B cell (primary cell): ENCODE data around the gene RSBN1L. TPM values are rescaled to one million over a fixed set of nuclear protein-coding genes. Genes with fewer than 3 reads are reported as not detected.

Experiments used
- ATAC-seq: fragments of 200-7000 bp; cut with Tn5 transposase; one replicate; pipeline ENCODE4 v1.10.0; 2021; ENCODE audit warnings: low read depth, mild to moderate bottlenecking, moderate number of reproducible peaks, moderate library complexity
- CTCF ChIA-PET: fragments of 350-600 bp; sonication (Branson Sonifier 250); formaldehyde crosslinking; loops from one replicate; lab custom pipeline; 2021; ENCODE audit warnings: antibody characterized with exemption, inconsistent platforms; lab: Charles Lee
- POLR2A ChIA-PET: fragments of 350-600 bp; sonication (Branson Sonifier 250); formaldehyde crosslinking; loops from one replicate; lab custom pipeline; 2021; ENCODE audit warnings: antibody characterized with exemption; lab: Charles Lee
- DNase-seq: peaks from one replicate; pipeline ENCODE4 v3.0.0; 2013
- H2AFZ ChIP-seq: 2 replicates; pipeline ENCODE4 v1.6.1; 2012; ENCODE audit warnings: mild to moderate bottlenecking, low read depth, low read length; ENCODE audit not compliant: insufficient read depth, poor library complexity, severe bottlenecking
- H3K27ac ChIP-seq, 2 donors: 1 replicate in 1 of 2; 2 replicates in 1 of 2; pipeline ENCODE4 v1.5.1; 2012 to 2013; ENCODE audit warnings: low read length in 2 of 2, mild to moderate bottlenecking in 2 of 2, moderate library complexity in 1 of 2
- H3K27me3 ChIP-seq, 4 experiments: fragments of 200-600 bp in 1 of 4; sonication (generic) in 1 of 4; replicated peaks in 1 of 4; 1 replicate in 2 of 4; 2 replicates in 2 of 4; pipeline versions ENCODE4 v1.6.1 to v1.7.0; 2013 to 2016; ENCODE audit warnings: low read length in 3 of 4, mild to moderate bottlenecking in 2 of 4, mixed read lengths in 1 of 4, moderate library complexity in 1 of 4; ENCODE audit not compliant: insufficient read depth in 4 of 4, control insufficient read depth in 3 of 4; ENCODE audit errors: control extremely low read depth in 1 of 4
- H3K36me3 ChIP-seq, 2 experiments: replicated peaks in 1 of 2; 1 replicate in 1 of 2; 2 replicates in 1 of 2; pipeline versions ENCODE4 v1.6.1 to v1.7.1; 2013; ENCODE audit warnings: low read length in 1 of 2; ENCODE audit not compliant: insufficient read depth in 2 of 2, control insufficient read depth in 1 of 2; ENCODE audit errors: control extremely low read depth in 1 of 2, extremely low read depth in 1 of 2
- H3K4me1 ChIP-seq, 2 donors: fragments of 200-600 bp in 1 of 2; sonication (generic) in 1 of 2; 1 replicate in 1 of 2; 2 replicates in 1 of 2; pipeline versions ENCODE4 v1.5.1 to v1.6.1; 2013 to 2017; ENCODE audit warnings: low read length in 2 of 2; ENCODE audit not compliant: control insufficient read depth in 2 of 2, insufficient read depth in 2 of 2
- H3K4me2 ChIP-seq: replicated peaks from 2 replicates; pipeline ENCODE3; 2012; ENCODE audit warnings: mild to moderate bottlenecking, low read depth, low read length; ENCODE audit not compliant: poor library complexity, severe bottlenecking
- H3K4me3 ChIP-seq, 5 experiments: fragments of 200-600 bp in 1 of 5; sonication (generic) in 1 of 5; 1 replicate in 3 of 5; 2 replicates in 2 of 5; pipeline versions ENCODE4 v1.5.1 to v1.7.0; 2011 to 2016; ENCODE audit warnings: low read length in 4 of 5, mild to moderate bottlenecking in 4 of 5, low read depth in 2 of 5, control low read depth in 1 of 5, moderate library complexity in 1 of 5; ENCODE audit not compliant: insufficient read depth in 1 of 5; ENCODE audit errors: control extremely low read depth in 1 of 5, extremely low read depth in 1 of 5
- H3K79me2 ChIP-seq: fragments of 200-600 bp; sonication (generic); one replicate; pipeline ENCODE4 v1.6.0; 2016; ENCODE audit warnings: low read length; ENCODE audit not compliant: control insufficient read depth, insufficient read depth
- H3K9ac ChIP-seq: fragments of 200-600 bp; sonication (generic); 2 replicates; pipeline ENCODE4 v1.6.1; 2017; ENCODE audit warnings: mild to moderate bottlenecking, low read length, moderate library complexity
- H3K9me3 ChIP-seq, 3 donors: one replicate each; pipeline versions ENCODE4 v1.6.1 to v1.7.1; 2013; ENCODE audit warnings: low read length in 2 of 3; ENCODE audit not compliant: control insufficient read depth in 2 of 3, insufficient read depth in 1 of 3; ENCODE audit errors: control extremely low read depth in 1 of 3
- H4K20me1 ChIP-seq: 2 replicates; pipeline ENCODE4 v1.6.0; 2012; ENCODE audit warnings: mild to moderate bottlenecking, low read length; ENCODE audit not compliant: insufficient read depth, control insufficient read depth, poor library complexity, severe bottlenecking
- H3K27ac Mint-ChIP-seq: one replicate; pipeline ENCODE4 v1.8.0; 2021; ENCODE audit warnings: mixed read lengths
- H3K27me3 Mint-ChIP-seq: one replicate; pipeline ENCODE4 v1.8.0; 2021; ENCODE audit warnings: mixed read lengths
- H3K4me1 Mint-ChIP-seq: one replicate; pipeline ENCODE4 v1.8.0; 2021; ENCODE audit warnings: mixed read lengths
- H3K4me3 Mint-ChIP-seq: one replicate; pipeline ENCODE4 v1.8.0; 2021; ENCODE audit warnings: mixed read lengths
- H3K9me3 Mint-ChIP-seq: one replicate; pipeline ENCODE4 v1.8.0; 2022; ENCODE audit warnings: mixed read lengths; ENCODE audit not compliant: insufficient read depth
- CTCF ChIP-seq: fragments of 200-600 bp; IDR thresholded peaks from one replicate; pipeline ENCODE4 v1.8.0; 2022; ENCODE audit warnings: antibody characterized with exemption, mild to moderate bottlenecking
- EZH2 ChIP-seq: IDR thresholded peaks from 2 replicates; pipeline ENCODE4 v1.6.1; 2012; ENCODE audit warnings: borderline replicate concordance, low read depth, mild to moderate bottlenecking, moderate library complexity, low read length; ENCODE audit not compliant: insufficient read depth, poor library complexity, severe bottlenecking
- WGBS: methylation state at CpG from one replicate; pipeline ENCODE4 v1.1.5; 2013; ENCODE audit warnings: missing lambda C conversion rate; ENCODE audit not compliant: insufficient coverage; 5-methylcytosine and 5-hydroxymethylcytosine counted together
- intact Hi-C: fragments of 100-400 bp; cut with micrococcal nuclease; formaldehyde crosslinking; loops from one replicate; pipeline ENCODE4 v1.10.0; 2022
- polyA plus RNA-seq: library from polyadenylated mRNA; depleted of rRNA; stranded (reverse); fragments of >200 nt; gene quantifications from 2 replicates; pipeline ENCODE4 v1.2.3, GENCODE V29; 2012
- total RNA-seq, 2 donors: library from RNA; stranded (reverse); fragments of 120-200 nt in 1 of 2; gene quantifications; 1 replicate in 1 of 2; 2 replicates in 1 of 2; pipeline versions ENCODE4 v1.2.3 to v1.2.4, GENCODE V29; 2013 to 2022

RSBN1L gene
- total and polyA plus RNA-seq, 2 donors (not counting 1 experiment from before 2014, with no cell fraction given) = 17.0 to 47.0 TPM

- Histone ChIP-seq H3K36me3 (peaks cover 0 to 8% of the 10 kb centered on the region in 2 experiments), H2AFZ (no peak overlapping the region), H4K20me1 (no peaks in the 10 kb centered on the region), H3K4me3 (no peak overlapping the region), H3K9ac (no peak overlapping the region), H3K79me2 (peaks cover 91% of the 10 kb centered on the region), H3K9me3 (peaks cover 1 to 71% (median 49%) of the 10 kb centered on the region in 3 donors), H3K4me2 (peak overlapping the region; percentile 7), H3K27ac (peak overlapping the region; percentile 30 to 53), H3K4me1 (peaks cover 44 to 54% of the 10 kb centered on the region in 2 donors), H3K27me3 (no peaks in the 10 kb centered on the region)
- no peak for ATAC-seq
- 56% methylated on average over 1 of the region's 1 CpG for WGBS
- CTCF ChIA-PET = interaction anchor here (1.6 kb wide), 1 partner anchor 24 kb away, joined by 10 read pairs; the partner anchor contains the start of genes PHTF2 and TMEM60
- peaks cover 71% of the 10 kb centered on the region for H3K4me1 Mint-ChIP-seq
- H3K27me3 Mint-ChIP-seq = no peaks in the 10 kb centered on the region
- intact Hi-C loops = loop anchor here (5.0 kb wide), 1 partner anchor 35 kb away; no protein-coding TSS in a partner anchor
- peak overlapping the region; percentile 66 for H3K4me3 Mint-ChIP-seq
- H3K9me3 Mint-ChIP-seq = peaks cover 23% of the 10 kb centered on the region
- TF ChIP-seq EZH2 = no peak
- TF ChIP-seq CTCF = no peak
- POLR2A ChIA-PET = interaction anchor here (0.7 kb wide), 1 partner anchor 24 kb away, joined by 6 read pairs; the partner anchor contains the start of genes PHTF2 and TMEM60
- peak overlapping the region; percentile 90 for H3K27ac Mint-ChIP-seq
- no peak for DNase-seq
Observed at GRCh38 chr7:77822269-77822668, 126.0 kb downstream of the RSBN1L start.

- CTCF ChIA-PET = interaction anchor here (0.7 to 1.1 kb wide), 4 partner anchors 20 to 167 kb away, joined by 3 to 11 read pairs (median 4); partner anchors contain the start of genes PHTF2 and TMEM60
Observed at GRCh38 chr7:77823787-77824186, 127.5 kb downstream of the RSBN1L start.

More at GRCh38 chr7:77823787-77824186, 127.5 kb downstream of the RSBN1L start:
- DNase-seq (no peak), ATAC-seq (peak; percentile 34)
- Histone ChIP-seq H3K9me3 (peaks cover 1 to 60% (median 43%) of the 10 kb centered on the region in 3 donors), H3K4me1 (peaks cover 58 to 66% of the 10 kb centered on the region in 2 donors), H3K79me2 (peaks cover 91% of the 10 kb centered on the region), H3K27me3 (no peaks in the 10 kb centered on the region), H2AFZ (peak overlapping the region; percentile 45), H4K20me1 (no peaks in the 10 kb centered on the region), H3K4me2 (peak overlapping the region; percentile 77), H3K9ac (peak overlapping the region; percentile 56), H3K36me3 (no peaks in the 10 kb centered on the region), H3K27ac (peak overlapping the region; percentile 87 to 90), H3K4me3 (peak overlapping the region; percentile 9 to 71 (median 38))
- POLR2A ChIA-PET = interaction anchor here (0.7 to 3.0 kb wide), 6 partner anchors 10 to 128 kb away, joined by 3 to 20 read pairs (median 4); partner anchors contain the start of genes PHTF2 and TMEM60
- H3K27me3 Mint-ChIP-seq = no peaks in the 10 kb centered on the region
- TF ChIP-seq EZH2 = no peak
- TF ChIP-seq CTCF = no peak
- peak overlapping the region; percentile 86 for H3K4me3 Mint-ChIP-seq
- H3K9me3 Mint-ChIP-seq = peaks cover 20% of the 10 kb centered on the region
- intact Hi-C loops = loop anchor here (1.0 to 5.0 kb wide), 4 partner anchors 15 to 409 kb away; partner anchors contain the start of genes PHTF2 and TMEM60
- 7% methylated on average over 1 of the region's 2 CpGs for WGBS
- peaks cover 70% of the 10 kb centered on the region for H3K4me1 Mint-ChIP-seq
- H3K27ac Mint-ChIP-seq = peak overlapping the region; percentile 98
